ENCODE data around the gene TCAF1. TPM values are rescaled to one million over a fixed set of nuclear protein-coding genes. Genes with fewer than 3 reads are reported as not detected.

TCAF1 gene
- total RNA-seq, 1 donor: 77.1 TPM

DNA sequence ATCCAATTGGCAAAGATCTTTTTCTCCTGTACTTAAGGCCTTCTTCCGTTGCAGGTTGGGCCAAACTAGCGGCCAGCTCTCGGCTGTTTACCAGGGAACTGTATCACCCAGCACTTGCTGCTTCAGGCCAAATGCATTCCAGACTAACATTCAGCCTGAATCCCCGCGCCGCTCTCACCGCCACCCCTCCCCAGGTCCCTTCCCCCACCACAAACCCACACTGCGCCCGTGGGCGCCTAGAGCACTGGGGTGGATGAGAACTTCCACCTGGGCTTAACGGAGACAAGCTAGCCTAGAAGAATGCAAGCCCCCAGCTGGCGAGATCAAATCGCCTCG is 676 bp downstream of the TCAF1 start:
- no peaks in the 10 kb centered on the region for H3K9me3 ChIP-seq (ENCODE audit: low read depth, low read length)
- peak overlapping the region; percentile 96 for H3K4me2 ChIP-seq (ENCODE audit: insufficient read depth, low read length)
- H3K4me1 ChIP-seq (ENCODE audit: insufficient read depth, low read length): peaks cover 16% of the 10 kb centered on the region
- peak overlapping the region; percentile 97 for H3K4me3 ChIP-seq (ENCODE audit: insufficient read depth, low read length)
- H3K27me3 ChIP-seq (ENCODE audit: insufficient read depth, low read length): no peaks in the 10 kb centered on the region
- no peaks in the 10 kb centered on the region for H3K36me3 ChIP-seq (ENCODE audit: insufficient read depth, low read length)
- H3K27ac ChIP-seq (ENCODE audit: low read depth, low read length): peak overlapping the region; percentile 82
- H3K79me2 ChIP-seq (ENCODE audit: insufficient read depth, low read length): peaks cover 47% of the 10 kb centered on the region
- peaks cover 12% of the 10 kb centered on the region for H4K20me1 ChIP-seq (ENCODE audit: insufficient read depth, low read length)
- H2AFZ ChIP-seq (ENCODE audit: low read length): peak overlapping the region; percentile 97
- DNase-seq (ENCODE audit: insufficient read length, low spot score, missing footprints): no peak
- TF ChIP-seq CTCF (IDR thresholded peaks at IDR 0.05; ENCODE audit: extremely low read depth, low read depth, low read length): no peak

- DNase-seq (ENCODE audit: insufficient read length, low spot score, missing footprints): no peak
- no peaks in the 10 kb centered on the region for H3K36me3 ChIP-seq (ENCODE audit: insufficient read depth, low read length)
- peak overlapping the region; percentile 96 for H3K4me2 ChIP-seq (ENCODE audit: insufficient read depth, low read length)
- H2AFZ ChIP-seq (ENCODE audit: low read length): peak overlapping the region; percentile 15
- no peaks in the 10 kb centered on the region for H3K27me3 ChIP-seq (ENCODE audit: insufficient read depth, low read length)
- no peaks in the 10 kb centered on the region for H3K9me3 ChIP-seq (ENCODE audit: low read depth, low read length)
- H3K27ac ChIP-seq (ENCODE audit: low read depth, low read length): peak overlapping the region; percentile 82
- H3K79me2 ChIP-seq (ENCODE audit: insufficient read depth, low read length): peaks cover 55% of the 10 kb centered on the region
- peak overlapping the region; percentile 97 for H3K4me3 ChIP-seq (ENCODE audit: insufficient read depth, low read length)
- H4K20me1 ChIP-seq (ENCODE audit: insufficient read depth, low read length): peaks cover 12% of the 10 kb centered on the region
- peaks cover 16% of the 10 kb centered on the region for H3K4me1 ChIP-seq (ENCODE audit: insufficient read depth, low read length)
- TF ChIP-seq CTCF (IDR thresholded peaks at IDR 0.05; ENCODE audit: extremely low read depth, low read depth, low read length): no peak
Measured at GRCh38 chr7:143900230-143900766, 1.7 kb downstream of the TCAF1 start.

DNA sequence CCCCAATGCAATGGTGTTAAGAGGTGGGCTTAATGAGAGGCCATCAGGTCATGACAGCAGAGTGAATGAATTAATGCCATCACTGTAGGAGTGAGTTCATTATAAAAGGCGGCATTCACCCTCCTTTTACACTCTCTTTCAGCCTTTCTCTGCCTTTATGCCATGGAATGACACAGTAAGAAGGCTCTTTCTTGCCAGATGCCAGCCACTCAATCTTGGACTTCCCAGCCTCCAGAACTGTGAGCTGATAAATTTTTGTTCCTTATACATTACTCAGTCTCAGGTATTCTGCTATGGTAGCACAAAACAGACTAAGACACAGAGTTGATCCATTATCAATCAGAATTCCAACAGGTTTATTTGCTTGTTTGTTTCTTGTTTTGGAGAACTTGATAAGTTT is 3.2 kb downstream of the TCAF1 start:
- Histone ChIP-seq H3K4me2 (ENCODE audit: insufficient read depth, low read length) (no peak overlapping the region), H2AFZ (ENCODE audit: low read length) (no peak overlapping the region), H3K27me3 (ENCODE audit: insufficient read depth, low read length) (no peaks in the 10 kb centered on the region), H3K4me1 (ENCODE audit: insufficient read depth, low read length) (peaks cover 16% of the 10 kb centered on the region), H3K9me3 (ENCODE audit: low read depth, low read length) (no peaks in the 10 kb centered on the region), H3K4me3 (ENCODE audit: insufficient read depth, low read length) (no peak overlapping the region), H3K79me2 (ENCODE audit: insufficient read depth, low read length) (peaks cover 66% of the 10 kb centered on the region), H3K36me3 (ENCODE audit: insufficient read depth, low read length) (no peaks in the 10 kb centered on the region), H3K27ac (ENCODE audit: low read depth, low read length) (no peak overlapping the region), H4K20me1 (ENCODE audit: insufficient read depth, low read length) (peaks cover 18% of the 10 kb centered on the region)
- DNase-seq (ENCODE audit: insufficient read length, low spot score, missing footprints): no peak
- TF ChIP-seq CTCF (IDR thresholded peaks at IDR 0.05; ENCODE audit: extremely low read depth, low read depth, low read length): no peak

- no peak overlapping the region for H3K4me3 ChIP-seq (ENCODE audit: insufficient read depth, low read length)
- H3K27me3 ChIP-seq (ENCODE audit: insufficient read depth, low read length): no peaks in the 10 kb centered on the region
- peaks cover 31% of the 10 kb centered on the region for H4K20me1 ChIP-seq (ENCODE audit: insufficient read depth, low read length)
- no peak overlapping the region for H3K27ac ChIP-seq (ENCODE audit: low read depth, low read length)
- no peak for DNase-seq (ENCODE audit: insufficient read length, low spot score, missing footprints)
- H3K79me2 ChIP-seq (ENCODE audit: insufficient read depth, low read length): peaks cover 76% of the 10 kb centered on the region
- H3K9me3 ChIP-seq (ENCODE audit: low read depth, low read length): no peaks in the 10 kb centered on the region
- H3K4me2 ChIP-seq (ENCODE audit: insufficient read depth, low read length): no peak overlapping the region
- no peak overlapping the region for H2AFZ ChIP-seq (ENCODE audit: low read length)
- H3K36me3 ChIP-seq (ENCODE audit: insufficient read depth, low read length): no peaks in the 10 kb centered on the region
- TF ChIP-seq CTCF (IDR thresholded peaks at IDR 0.05; ENCODE audit: extremely low read depth, low read depth, low read length): no peak
- H3K4me1 ChIP-seq (ENCODE audit: insufficient read depth, low read length): peaks cover 16% of the 10 kb centered on the region
Measured at GRCh38 chr7:143896667-143897066, 5.3 kb downstream of the TCAF1 start.

Measured in osteoblast (primary cell).